HG02970 (cell line): ENCODE results near the gene SLC22A15.
"Not testable (repeated sequence)": the region's sequence is repeated elsewhere in the genome, so short reads cannot be mapped to it uniquely, and the experiment has no call there.

Experiments
- ATAC-seq: cut with Tn5 transposase; IDR thresholded peaks from one replicate; pipeline ENCODE4 v1.9.1; 2021; ENCODE audit warnings: mild to moderate bottlenecking, moderate library complexity, moderate number of reproducible peaks; ENCODE audit not compliant: unreplicated experiment, low FRiP score

Gene SLC22A15

DNA sequence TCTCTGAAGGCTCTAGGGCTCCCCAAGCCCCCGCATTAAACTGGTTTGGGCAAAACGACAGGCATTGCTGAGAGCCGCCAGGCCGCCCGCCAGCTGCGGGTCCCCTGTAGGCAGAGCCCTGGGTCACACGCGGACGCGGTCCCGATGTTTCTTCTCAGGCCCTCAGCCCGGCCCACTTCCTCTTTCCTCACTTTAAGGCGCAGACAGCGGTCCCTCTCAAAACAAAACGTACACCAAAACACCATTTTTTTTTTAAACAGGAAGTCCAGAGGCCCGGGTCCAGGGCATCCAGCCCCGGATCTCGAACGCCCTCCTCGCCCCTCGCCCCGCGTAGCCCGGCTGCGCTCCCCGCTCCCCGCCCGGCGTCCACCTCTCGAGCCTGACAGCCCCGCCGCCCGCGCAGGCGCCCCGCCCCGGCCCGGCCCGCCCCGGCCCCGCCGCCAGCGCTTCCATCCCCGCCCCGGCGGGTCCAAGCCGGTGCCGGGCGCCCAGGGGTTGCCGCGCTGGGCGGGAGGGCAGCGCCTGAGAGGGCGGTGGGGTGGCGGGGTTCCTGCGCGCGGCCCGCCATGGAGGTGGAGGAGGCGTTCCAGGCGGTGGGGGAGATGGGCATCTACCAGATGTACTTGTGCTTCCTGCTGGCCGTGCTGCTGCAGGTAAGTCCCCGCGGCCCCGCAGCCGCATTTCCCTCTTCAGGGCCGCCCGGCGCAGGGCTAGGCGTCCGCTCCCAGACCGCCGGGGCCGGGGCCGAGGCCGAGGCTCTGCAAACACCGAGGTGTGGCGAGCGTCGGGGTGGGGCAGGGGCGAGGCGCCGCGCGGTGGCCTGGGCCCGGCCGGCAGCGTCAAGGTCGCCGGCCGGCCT lies at the start of gene SLC22A15:
Gene SLC22A15, plus strand, starts transcription at position 452 of the 859 bp plus-strand sequence. Its CDS starts 115 bp downstream, at position 567.
- peak; percentile 88 for ATAC-seq

GRCh38 chr1:115927971-115928370 lies 48.3 kb upstream of the SLC22A15 start:
- ATAC-seq, result no peak

GRCh38 chr1:115929881-115930280 lies 46.4 kb upstream of the SLC22A15 start:
- no peak for ATAC-seq

DNA sequence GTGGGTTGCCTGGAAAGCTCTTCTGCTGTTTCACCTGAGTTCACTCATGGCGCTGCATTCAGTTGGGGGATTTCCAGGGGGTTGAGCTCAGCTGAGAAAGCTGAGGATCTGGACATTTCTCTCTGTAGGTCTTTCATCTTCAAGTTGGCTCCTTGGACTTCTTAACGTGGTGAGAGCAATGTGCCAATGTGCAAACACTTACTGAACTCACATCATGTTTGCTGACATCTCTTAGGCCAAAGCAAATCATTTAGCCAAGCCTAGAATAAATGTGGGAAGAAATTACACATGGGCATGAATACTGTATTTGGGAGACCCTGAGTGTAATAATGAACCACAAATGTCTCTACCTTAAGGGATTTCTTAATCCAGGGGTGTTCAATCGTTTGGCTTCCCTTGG lies 42.7 kb upstream of the SLC22A15 start:
- ATAC-seq, result no peak

GRCh38 chr1:115939455-115939854 lies 36.9 kb upstream of the SLC22A15 start:
- no peak for ATAC-seq

DNA sequence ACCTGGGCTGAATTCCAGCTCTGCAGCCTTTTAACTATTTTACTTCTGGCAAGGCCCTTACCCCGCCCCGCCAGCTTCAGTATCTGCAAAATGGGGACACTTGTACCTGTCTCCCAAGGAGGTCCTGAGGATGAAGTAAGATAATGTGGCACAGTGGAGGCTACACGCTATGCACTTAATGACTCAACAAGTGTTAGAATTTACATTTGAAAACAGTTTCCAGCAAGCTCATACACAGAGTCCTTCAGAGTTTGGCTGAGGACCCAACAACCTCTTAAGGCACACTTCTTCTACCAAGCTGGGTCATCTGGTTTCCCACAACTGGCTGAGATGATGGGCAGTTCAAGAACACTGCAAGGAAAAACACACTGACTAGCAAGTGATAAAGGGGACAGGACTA lies 30.2 kb upstream of the SLC22A15 start:
- no peak for ATAC-seq

DNA sequence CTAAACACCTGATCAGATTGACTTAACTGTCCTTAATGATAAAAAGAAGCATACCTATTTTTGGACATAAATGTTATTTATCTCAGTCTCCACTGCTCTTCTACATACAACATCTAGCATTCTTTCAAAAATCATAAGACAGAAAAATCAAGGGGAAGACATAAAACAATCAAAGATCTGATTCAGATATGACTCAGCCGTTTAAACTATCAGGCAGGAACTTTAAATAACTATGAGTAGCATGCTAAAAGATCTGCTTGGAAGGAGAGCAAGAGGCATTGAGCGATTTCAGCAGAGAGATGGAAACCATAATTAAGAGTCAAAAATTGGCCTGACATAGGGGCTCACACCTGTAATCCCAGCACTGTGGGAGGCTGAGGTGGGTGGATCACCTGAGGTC lies 27.2 kb upstream of the SLC22A15 start:
- no peak for ATAC-seq

DNA sequence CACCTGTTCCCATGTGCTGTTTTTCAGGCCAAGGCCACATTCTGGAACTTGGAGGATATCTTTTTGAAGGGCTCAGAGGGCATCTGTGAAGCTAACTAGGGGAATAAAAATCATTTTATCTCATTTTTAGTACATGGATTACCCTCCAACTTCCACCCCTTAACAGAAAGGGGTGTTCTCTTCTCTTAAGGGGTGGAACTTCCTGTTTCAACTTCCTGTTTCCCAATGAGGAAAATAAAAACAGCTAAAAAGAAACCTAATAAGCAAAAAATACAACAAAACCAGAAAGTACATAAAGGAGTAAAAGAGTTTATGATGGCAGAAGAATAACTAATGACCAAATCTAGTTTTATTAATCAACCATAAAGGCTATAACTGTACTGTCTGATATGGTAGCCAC lies 24.8 kb upstream of the SLC22A15 start:
- ATAC-seq, result no peak

DNA sequence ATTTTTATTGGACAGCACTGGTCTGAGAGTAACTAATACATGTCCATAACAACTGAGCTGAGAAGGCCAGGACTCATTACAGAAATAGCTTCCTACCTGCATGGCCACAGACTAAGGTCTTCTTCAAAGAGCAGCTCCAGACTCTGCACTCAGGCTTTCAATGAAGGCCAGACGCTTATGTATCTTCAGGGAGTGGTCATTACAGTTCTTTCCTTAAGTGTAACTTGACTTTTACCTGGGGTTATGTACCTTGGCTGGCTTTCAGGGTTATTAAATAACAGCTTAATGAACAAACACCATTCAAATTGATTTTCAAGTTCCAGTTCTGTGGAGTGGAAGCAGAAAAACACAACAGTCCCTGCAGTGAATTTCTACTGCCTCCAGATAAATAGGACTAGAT lies 23.8 kb upstream of the SLC22A15 start:
- no peak for ATAC-seq

DNA sequence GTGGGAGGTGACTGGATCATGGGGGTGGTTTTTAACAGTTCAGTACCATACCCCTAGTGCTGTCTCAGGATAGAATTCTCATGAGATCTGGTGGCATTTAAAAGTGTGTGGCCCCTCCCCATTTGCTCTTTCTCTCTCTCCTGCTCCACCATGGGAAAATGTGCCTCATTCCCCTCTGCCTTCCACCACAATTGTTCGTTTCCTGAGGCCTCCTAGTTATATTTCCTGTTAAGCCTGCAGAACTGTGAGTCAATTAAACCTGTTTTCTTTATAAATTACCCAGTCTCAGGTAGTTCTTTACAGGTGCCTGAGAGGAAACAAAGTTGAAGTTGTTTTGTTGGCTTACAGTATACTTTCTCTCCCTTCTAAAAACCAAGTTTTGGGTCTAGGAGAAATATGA lies 23.1 kb upstream of the SLC22A15 start:
- ATAC-seq, result no peak

DNA sequence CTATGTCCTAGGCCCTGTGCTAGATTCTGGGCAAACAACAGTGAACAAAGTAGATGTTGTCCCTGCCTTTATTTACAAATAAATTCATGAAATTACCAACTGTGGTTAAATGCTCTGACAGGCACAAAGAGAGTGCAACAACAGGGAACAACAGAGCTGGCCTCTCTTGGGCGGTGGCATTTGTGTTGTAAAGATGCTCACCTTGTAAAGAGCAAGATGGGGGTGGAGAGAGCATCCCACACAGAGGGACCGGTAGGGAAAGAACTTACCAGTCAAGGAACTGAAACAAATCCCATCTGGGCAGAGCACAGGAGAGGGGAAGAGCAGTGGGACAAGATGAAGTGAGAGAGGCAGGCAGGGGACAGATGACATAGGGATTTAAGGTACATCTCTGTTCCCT lies 21.6 kb upstream of the SLC22A15 start:
- ATAC-seq, result no peak

- no peak for ATAC-seq
These were observed 21.1 kb upstream of the SLC22A15 start for GRCh38 chr1:115955228-115955627.

DNA sequence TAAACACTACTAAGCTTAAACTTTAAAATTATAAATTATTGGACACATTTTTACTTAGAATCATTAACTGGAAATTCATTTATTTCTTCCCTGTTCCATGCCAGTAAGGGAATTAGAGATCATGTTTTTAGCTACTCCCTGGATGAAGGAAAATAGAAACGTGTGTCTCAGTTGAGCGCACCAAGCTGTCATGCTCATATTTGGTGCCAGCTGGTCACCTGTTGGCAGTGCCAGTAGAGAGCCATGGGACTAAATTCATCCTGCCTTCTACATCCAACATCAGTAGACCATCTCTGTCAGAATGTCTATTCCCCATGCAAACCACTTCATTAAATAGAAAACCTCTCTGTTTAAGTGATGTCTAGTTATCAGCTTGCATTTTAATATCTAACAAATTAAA lies 17.4 kb upstream of the SLC22A15 start:
- no peak for ATAC-seq

GRCh38 chr1:115969509-115969908 lies 6.8 kb upstream of the SLC22A15 start:
- ATAC-seq, result no peak

DNA sequence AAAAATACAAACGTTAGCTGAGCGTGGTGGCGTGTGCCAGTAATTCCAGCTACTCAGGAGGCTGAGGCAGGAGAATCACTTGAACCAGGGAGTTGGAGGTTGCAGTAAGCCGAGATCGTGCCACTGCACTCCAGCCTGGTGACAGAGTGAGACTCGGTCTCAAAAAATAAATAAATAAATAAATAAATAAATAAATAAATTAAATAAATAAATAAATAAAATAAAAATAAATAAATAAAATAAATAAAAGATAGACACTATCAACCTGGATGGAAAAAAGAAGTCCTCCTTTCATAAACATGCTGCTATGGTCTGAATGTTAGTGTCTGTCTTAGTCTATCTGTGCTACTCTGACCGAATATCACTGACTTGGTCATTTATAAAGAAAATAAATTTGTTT lies 4.5 kb upstream of the SLC22A15 start:
- ATAC-seq, result not testable (repeated sequence)

- ATAC-seq, result no peak
These were observed 3.2 kb upstream of the SLC22A15 start for GRCh38 chr1:115973154-115973553.

DNA sequence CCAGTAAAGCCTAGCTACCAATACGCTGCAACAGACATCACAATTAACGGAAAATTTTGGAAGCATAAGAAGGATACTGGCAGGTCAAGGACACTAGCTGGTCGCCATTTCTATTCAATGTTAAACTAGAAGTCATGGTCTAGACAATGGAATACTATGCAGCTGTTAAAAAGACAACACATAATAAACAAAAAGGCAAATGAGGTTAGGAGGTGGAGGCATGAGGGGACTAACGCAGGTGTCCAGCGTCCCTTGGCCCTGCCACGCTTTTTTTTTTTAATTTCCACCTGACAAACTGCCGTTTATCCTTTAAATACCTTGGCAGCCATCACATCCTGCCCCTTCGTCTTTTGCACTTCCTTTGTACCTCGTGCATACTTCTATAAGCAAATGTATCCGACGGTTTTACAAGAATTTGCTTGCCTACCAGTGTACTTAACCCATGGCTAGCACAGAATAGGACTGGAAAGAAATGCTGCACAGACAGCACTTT lies 698 bp upstream of the SLC22A15 start:
- no peak for ATAC-seq

- no peak for ATAC-seq
These were observed 697 bp downstream of the SLC22A15 start for GRCh38 chr1:115976921-115977498.

GRCh38 chr1:115977499-115978258 lies 1.4 kb downstream of the SLC22A15 start:
- no peak for ATAC-seq

DNA sequence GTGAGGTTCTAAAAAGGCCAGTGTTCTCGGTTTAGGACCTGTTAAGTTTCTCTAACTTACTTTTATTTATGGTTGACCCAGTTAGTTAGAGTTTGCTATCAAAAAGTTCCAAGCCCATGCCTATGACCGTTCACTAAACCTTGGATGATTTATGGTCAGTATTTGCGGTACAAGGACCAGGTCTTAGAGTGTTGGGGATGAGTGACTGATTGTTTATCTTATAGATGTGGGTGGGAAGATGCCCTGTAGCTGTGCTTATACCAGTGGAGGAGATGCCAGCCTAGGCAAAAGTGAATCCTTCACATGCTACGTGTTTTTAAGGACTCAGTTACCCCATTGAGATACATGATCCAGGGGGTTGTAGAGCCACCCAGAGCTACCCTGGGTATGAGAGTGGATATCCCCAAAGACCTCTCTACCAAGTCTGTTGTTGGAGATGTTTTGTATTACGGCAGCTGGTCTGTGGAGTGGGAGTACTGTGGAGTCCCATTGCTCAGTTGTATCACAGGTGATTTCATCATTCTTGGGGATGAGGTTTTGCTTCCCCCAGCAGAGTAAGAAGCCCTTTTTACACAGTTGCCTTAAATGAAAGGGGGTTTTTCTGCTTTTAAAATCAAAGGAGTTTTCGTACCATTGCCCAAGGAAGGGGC lies 2.1 kb downstream of the SLC22A15 start:
- no peak for ATAC-seq

DNA sequence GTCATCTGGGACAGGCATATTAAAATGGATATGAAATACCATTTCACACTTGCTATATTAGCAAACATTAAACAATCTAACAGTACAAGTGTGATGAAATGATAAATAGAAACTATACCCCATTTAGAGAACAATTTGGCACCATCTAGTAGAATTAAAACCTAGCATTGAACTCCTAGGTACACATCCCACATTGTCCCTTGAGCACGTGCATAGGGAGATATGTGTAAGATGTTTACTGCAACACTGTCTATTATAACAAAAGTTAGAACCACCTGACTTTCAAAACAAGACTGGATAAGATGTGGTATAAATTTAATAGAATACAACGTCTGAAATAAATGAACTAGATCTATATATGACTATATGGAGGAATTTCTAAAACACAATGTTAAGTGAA lies 3.8 kb downstream of the SLC22A15 start:
- ATAC-seq, result no peak
